ENCODE data around the gene KDELR1. TPM values are rescaled to one million over a fixed set of nuclear protein-coding genes. Genes with fewer than 3 reads are reported as not detected.

Gene KDELR1
- total and polyA plus RNA-seq, 2 of the 13 experiments (the other 11 are each of a cell fraction or from before 2014, with no cell fraction given): 134 to 185 TPM

GRCh38 chr19:48354332-48354992 is 36.9 kb downstream of the KDELR1 start (continued):
- no peak for TF ChIP-seq CHCHD3 (CRISPR knock-in tag; IDR thresholded peaks at IDR 0.05)
- no peak for TF ChIP-seq SP4 (CRISPR knock-in tag; IDR thresholded peaks at IDR 0.05)
- peak; percentile 53; the same call in 1 of the 2 replicates for TF ChIP-seq IRF2 (CRISPR knock-in tag; IDR thresholded peaks at IDR 0.05)
- no peak for TF ChIP-seq ZNF343 (CRISPR knock-in tag; IDR thresholded peaks at IDR 0.05)
- no peak; the same call in 1 of the 2 replicates for TF ChIP-seq THAP9 (CRISPR knock-in tag; IDR thresholded peaks at IDR 0.05; ENCODE audit: borderline replicate concordance)
- 0 out of 2 replicates have a peak, but pooled peaks have one; percentile 67 for TF ChIP-seq MTA1 (CRISPR knock-in tag; IDR thresholded peaks at IDR 0.05; ENCODE audit: borderline replicate concordance)
- TF ChIP-seq PATZ1 (CRISPR knock-in tag; IDR thresholded peaks at IDR 0.05): peak; percentile 66
- TF ChIP-seq ZSCAN12 (CRISPR knock-in tag; IDR thresholded peaks at IDR 0.05): no peak
- TF ChIP-seq NFAT5 (CRISPR knock-in tag; IDR thresholded peaks at IDR 0.05): no peak
- peak; percentile 82; the same call in 1 of the 2 replicates for TF ChIP-seq THRA (CRISPR knock-in tag; IDR thresholded peaks at IDR 0.05; ENCODE audit: borderline replicate concordance)
- TF ChIP-seq ZNF605 (CRISPR knock-in tag; IDR thresholded peaks at IDR 0.05): peak; percentile 77; the same call in 1 of the 2 replicates
- TF ChIP-seq KLF15 (CRISPR knock-in tag; IDR thresholded peaks at IDR 0.05; ENCODE audit: borderline replicate concordance): no peak
- no peak for TF ChIP-seq SP2 (CRISPR knock-in tag; IDR thresholded peaks at IDR 0.05)
- no peak for TF ChIP-seq RORA (CRISPR knock-in tag; IDR thresholded peaks at IDR 0.05)
- TF ChIP-seq PCBP1 (IDR thresholded peaks at IDR 0.05; ENCODE audit: borderline replicate concordance, low read depth, low read length): no peak

Measured in HepG2 (cell line).